GM21619 (cell line): ENCODE measurements around the gene NDST3.
A peak's percentile ranks its signal among the peaks of the same experiment; 100 is the strongest.

ENCODE experiments used
- ATAC-seq: cut with Tn5 transposase; IDR thresholded peaks from one replicate; pipeline ENCODE4 v1.9.1; 2021; ENCODE audit not compliant: unreplicated experiment

Gene NDST3

GRCh38 chr4:118076958-118077766 is 42.9 kb downstream of the NDST3 start:
- peak; percentile 88 for ATAC-seq

GRCh38 chr4:118077767-118078105 is 43.5 kb downstream of the NDST3 start:
- ATAC-seq, result no peak

GRCh38 chr4:118081434-118081833 is 47.1 kb downstream of the NDST3 start:
- no peak for ATAC-seq

- ATAC-seq, result no peak
Observed at GRCh38 chr4:118082182-118082581, 47.9 kb downstream of the NDST3 start.

GRCh38 chr4:118085700-118086099 is 51.4 kb downstream of the NDST3 start:
- ATAC-seq, result no peak

- ATAC-seq, result no peak
Observed at GRCh38 chr4:118086344-118086743, 52.1 kb downstream of the NDST3 start.

- no peak for ATAC-seq
Observed at GRCh38 chr4:118087366-118087765, 53.1 kb downstream of the NDST3 start.

- no peak for ATAC-seq
Observed at GRCh38 chr4:118099106-118099505, 64.8 kb downstream of the NDST3 start.

GRCh38 chr4:118102195-118102594 is 67.9 kb downstream of the NDST3 start:
- ATAC-seq, result no peak

GRCh38 chr4:118112117-118113046 is 78.1 kb downstream of the NDST3 start:
- no peak for ATAC-seq

- no peak for ATAC-seq
Observed at GRCh38 chr4:118113220-118113619, 78.9 kb downstream of the NDST3 start.

- no peak for ATAC-seq
Observed at GRCh38 chr4:118114720-118115119, 80.4 kb downstream of the NDST3 start.

GRCh38 chr4:118120120-118120760 is 86.0 kb downstream of the NDST3 start:
- ATAC-seq, result no peak

GRCh38 chr4:118124997-118125396 is 90.7 kb downstream of the NDST3 start:
- ATAC-seq, result no peak

GRCh38 chr4:118139241-118139640 is 105.0 kb downstream of the NDST3 start:
- no peak for ATAC-seq

- ATAC-seq, result no peak
Observed at GRCh38 chr4:118141240-118141639, 107.0 kb downstream of the NDST3 start.

GRCh38 chr4:118154649-118155048 is 120.4 kb downstream of the NDST3 start:
- no peak for ATAC-seq

- ATAC-seq, result no peak
Observed at GRCh38 chr4:118155516-118155915, 121.2 kb downstream of the NDST3 start.

- no peak for ATAC-seq
Observed at GRCh38 chr4:118158763-118159375, 124.6 kb downstream of the NDST3 start.

- ATAC-seq, result no peak
Observed at GRCh38 chr4:118167306-118167705, 133.0 kb downstream of the NDST3 start.

- ATAC-seq, result no peak
Observed at GRCh38 chr4:118171381-118171780, 137.1 kb downstream of the NDST3 start.
